ENCODE results near the gene CBX4. TPM values are rescaled to one million over a fixed set of nuclear protein-coding genes. Genes with fewer than 3 reads are reported as not detected.

The CBX4 gene
- polyA plus RNA-seq, 1 of the 3 experiments (the other 2 are of a cell fraction): 21.9 TPM

GRCh38 chr17:79833110-79833450, 6.2 kb downstream of the CBX4 start:
- Histone ChIP-seq H3K27ac (ENCODE audit: low read depth in 2 of 2, low read length in 1 of 2) (no peak overlapping the region), H3K9me2 (no peaks in the 10 kb centered on the region), H2AFZ (ENCODE audit: low read depth) (no peak overlapping the region), H3K27me3 (ENCODE audit: insufficient read depth) (no peaks in the 10 kb centered on the region), H3K4me1 (ENCODE audit: control insufficient read depth in 1 of 2, insufficient read depth in 2 of 2, low read depth in 1 of 2, low read length in 1 of 2) (peaks cover 15 to 56% of the 10 kb centered on the region in 2 experiments), H3K79me2 (ENCODE audit: insufficient read depth) (peaks cover 33% of the 10 kb centered on the region), H3F3A (replicated peaks; ENCODE audit: insufficient read depth) (peaks cover 21% of the 10 kb centered on the region), H3K36me3 (replicated peaks in 1 of 2; ENCODE audit: control insufficient read depth in 1 of 2, insufficient read depth in 2 of 2, low read length in 1 of 2) (peaks cover 15 to 28% of the 10 kb centered on the region in 2 experiments), H3K4me2 (no peak overlapping the region), H3K9ac (no peak overlapping the region), H3K9me3 (no peaks in the 10 kb centered on the region), H4K20me1 (ENCODE audit: insufficient read depth) (peaks cover 43% of the 10 kb centered on the region), H3K4me3 (ENCODE audit: low read depth in 2 of 2, low read length in 1 of 2) (no peak overlapping the region)
- DNase-seq: no peak
- ChIA-PET POLR2A (no interaction called here), CTCF (interaction anchor here (0.6 to 7.1 kb wide), 8 partner anchors 10 to 153 kb away, joined by 3 to 65 read pairs (median 18); partner anchors contain the start of gene CBX4)
- 92% methylated on average over 7 of the region's 7 CpGs for WGBS (ENCODE audit: low lambda C conversion rate)
- TF ChIP-seq ELF1 (IDR thresholded peaks at IDR 0.05) (no peak), FOXJ3 (CRISPR knock-in tag; IDR thresholded peaks at IDR 0.05) (no peak), EZH2phosphoT487 (IDR thresholded peaks at IDR 0.05; ENCODE audit: borderline replicate concordance, low read depth) (no peak), MEF2A (IDR thresholded peaks at IDR 0.05; ENCODE audit: borderline replicate concordance, low read depth) (no peak), CHD2 (IDR thresholded peaks at IDR 0.05; ENCODE audit: low read length, partially characterized antibody) (no peak), MXI1 (IDR thresholded peaks at IDR 0.05; ENCODE audit: low read depth, low read length) (no peak), TEAD4 (IDR thresholded peaks at IDR 0.05; ENCODE audit: borderline replicate concordance, insufficient read depth) (no peak), YY1 (IDR thresholded peaks at IDR 0.05; ENCODE audit: low read depth) (no peak), EP300 (IDR thresholded peaks at IDR 0.05; ENCODE audit: borderline replicate concordance in 1 of 2, low read depth in 1 of 2, low read length in 1 of 2) (no peak), NRF1 (IDR thresholded peaks at IDR 0.05; ENCODE audit: low read depth, low read length) (no peak), SMC3 (IDR thresholded peaks at IDR 0.05; ENCODE audit: low read depth, low read length) (no peak), SIN3A (IDR thresholded peaks at IDR 0.05; ENCODE audit: borderline replicate concordance, low read depth, low read length) (no peak), RFX5 (IDR thresholded peaks at IDR 0.05; ENCODE audit: low read length) (no peak), RCOR1 (IDR thresholded peaks at IDR 0.05; ENCODE audit: low read length) (no peak), RXRA (IDR thresholded peaks at IDR 0.05; ENCODE audit: borderline replicate concordance, low read depth) (no peak)
- TF ChIP-seq, protein P1, sequence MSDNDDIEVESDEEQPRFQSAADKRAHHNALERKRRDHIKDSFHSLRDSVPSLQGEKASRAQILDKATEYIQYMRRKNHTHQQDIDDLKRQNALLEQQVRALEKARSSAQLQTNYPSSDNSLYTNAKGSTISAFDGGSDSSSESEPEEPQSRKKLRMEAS (IDR thresholded peaks at IDR 0.05; ENCODE audit: low read depth): no peak
- TF ChIP-seq, protein P2, sequence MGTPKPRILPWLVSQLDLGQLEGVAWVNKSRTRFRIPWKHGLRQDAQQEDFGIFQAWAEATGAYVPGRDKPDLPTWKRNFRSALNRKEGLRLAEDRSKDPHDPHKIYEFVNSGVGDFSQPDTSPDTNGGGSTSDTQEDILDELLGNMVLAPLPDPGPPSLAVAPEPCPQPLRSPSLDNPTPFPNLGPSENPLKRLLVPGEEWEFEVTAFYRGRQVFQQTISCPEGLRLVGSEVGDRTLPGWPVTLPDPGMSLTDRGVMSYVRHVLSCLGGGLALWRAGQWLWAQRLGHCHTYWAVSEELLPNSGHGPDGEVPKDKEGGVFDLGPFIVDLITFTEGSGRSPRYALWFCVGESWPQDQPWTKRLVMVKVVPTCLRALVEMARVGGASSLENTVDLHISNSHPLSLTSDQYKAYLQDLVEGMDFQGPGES (IDR thresholded peaks at IDR 0.05; ENCODE audit: low read depth, low read length): no peak

Data from SK-N-SH (cell line).